GM18909 (cell line): ENCODE measurements around the gene AVL9.
"Not testable (repeated sequence)": the region's sequence is repeated elsewhere in the genome, so short reads cannot be mapped to it uniquely, and the experiment has no call there.

ENCODE experiments used
- ATAC-seq: cut with Tn5 transposase; IDR thresholded peaks from one replicate; pipeline ENCODE4 v1.9.1; 2021; ENCODE audit warnings: mild to moderate bottlenecking; ENCODE audit not compliant: unreplicated experiment, poor library complexity

AVL9 gene

GRCh38 chr7:32583791-32584190 is 88.5 kb downstream of the AVL9 start:
- no peak for ATAC-seq

DNA sequence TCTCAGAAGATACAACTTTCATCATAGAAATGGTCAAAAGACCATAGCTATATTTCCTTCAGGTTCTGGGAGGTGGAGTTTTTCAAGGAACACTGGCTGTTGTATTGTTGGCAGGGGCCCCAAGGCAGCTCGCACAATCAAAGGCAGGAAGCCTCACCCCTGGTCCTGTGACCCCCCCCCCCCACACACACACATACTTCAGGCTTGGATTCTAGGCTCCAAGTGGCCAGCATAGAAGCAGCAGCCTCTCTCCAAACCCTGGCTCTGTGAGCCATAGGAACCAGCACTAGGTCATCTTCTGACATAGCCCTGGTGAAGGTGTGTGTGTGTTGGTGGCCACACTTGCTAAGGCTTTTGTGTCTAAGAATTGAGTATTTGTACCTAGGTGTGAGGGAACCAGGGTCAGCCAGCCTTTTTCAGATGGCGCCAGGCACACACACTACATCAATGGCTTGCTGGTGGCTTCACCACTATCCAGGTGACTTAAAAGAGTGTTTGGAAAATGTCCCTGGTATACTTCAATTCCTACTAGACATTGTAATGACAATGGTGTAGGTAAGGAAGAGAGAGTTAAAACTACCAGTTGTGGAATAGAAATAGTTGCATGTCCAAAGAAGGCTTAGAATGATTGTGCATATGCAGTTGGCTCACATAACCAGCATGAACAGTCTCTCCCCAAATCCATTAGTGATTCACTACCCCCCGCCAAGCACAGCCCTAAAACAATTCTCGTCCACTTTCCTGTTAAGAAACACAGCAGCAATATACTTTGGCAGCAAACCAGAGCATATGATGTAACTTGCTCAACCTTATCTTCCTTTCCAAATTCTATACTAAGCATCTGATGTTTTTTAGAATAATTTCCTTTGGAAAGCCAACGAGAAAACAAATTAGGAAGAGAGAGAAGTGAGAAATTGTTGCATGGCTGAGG is 91.3 kb downstream of the AVL9 start:
- no peak for ATAC-seq

DNA sequence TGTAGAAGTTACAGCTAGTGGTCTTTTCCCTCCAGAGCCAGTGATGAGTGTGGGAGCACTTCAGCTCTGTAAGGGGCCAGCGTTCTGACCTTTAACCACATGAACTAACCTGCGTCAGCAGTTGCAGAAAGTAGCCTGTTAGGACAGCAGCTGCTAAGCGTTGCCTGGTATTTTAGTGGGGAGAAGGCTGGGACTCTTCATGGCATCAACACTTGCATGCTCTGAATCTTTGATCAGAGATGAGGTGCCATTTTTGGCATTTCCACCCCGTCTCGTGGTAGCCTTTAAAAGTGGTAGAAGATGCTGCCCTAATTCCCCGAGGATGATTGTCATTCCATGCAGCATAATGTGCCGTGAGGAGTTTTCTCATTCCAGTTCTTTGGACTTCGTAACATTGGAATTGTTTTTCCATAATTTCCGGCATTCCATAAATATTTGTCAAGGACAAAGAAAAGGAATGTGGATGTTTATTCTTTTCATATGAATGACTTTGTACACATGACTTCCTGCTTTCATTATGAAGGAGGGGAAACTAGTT is 92.2 kb downstream of the AVL9 start:
- no peak for ATAC-seq

DNA sequence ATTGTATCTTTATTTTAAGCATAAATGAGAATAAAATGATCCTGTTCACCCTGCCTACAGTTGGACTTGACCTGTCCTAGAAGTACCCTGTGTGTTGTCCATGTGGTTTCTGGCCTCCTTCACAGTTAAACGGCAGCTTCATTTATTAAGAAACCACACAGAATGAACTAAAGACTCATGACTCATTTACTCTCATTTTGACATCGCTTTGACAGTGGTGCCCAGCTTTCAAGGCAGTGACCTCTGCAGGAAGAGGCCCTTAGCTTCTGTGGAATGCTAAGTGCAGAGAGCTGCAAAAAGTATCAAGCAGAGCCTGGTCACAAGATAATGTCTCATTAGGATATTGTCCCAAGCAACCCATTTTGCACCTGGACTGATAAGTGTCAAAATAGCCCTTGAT is 93.4 kb downstream of the AVL9 start:
- ATAC-seq, result peak; percentile 64

DNA sequence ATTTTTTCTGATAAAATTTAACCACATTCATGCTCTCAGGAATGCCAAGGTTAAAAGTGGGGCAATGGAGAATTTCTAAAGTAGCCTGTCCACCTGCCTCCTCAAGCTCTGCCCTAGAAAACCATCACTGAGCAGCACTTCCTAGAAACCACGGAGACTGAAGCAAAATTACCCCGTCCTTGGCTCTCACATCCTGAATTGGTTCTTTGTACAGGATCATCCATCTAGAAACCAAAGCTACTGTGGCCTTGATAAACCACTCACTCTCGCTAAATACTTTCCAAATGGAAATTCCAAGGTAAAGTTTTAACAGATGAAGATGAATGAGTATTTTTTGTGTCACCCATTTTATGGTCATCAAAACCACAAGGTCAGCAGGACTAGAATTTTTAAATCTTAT is 96.6 kb downstream of the AVL9 start:
- ATAC-seq, result no peak

DNA sequence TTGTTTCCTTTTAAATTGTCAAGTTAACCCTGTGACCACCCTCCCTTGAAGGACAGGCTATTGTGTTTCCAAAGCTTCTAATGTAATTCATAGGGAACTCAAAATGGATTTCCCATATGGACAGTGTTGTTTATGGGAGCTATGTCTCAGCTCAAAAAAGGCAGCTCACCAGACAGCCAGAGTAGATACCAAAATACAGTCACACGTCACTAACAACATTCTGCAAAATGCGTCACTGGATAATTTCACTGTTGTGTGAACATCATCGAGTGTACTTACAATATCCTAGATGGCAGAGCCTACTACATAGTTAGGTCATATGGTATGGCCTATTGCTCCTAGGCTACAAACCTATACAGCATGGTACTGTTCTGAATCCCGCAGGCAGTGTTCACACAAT is 97.4 kb downstream of the AVL9 start:
- no peak for ATAC-seq

DNA sequence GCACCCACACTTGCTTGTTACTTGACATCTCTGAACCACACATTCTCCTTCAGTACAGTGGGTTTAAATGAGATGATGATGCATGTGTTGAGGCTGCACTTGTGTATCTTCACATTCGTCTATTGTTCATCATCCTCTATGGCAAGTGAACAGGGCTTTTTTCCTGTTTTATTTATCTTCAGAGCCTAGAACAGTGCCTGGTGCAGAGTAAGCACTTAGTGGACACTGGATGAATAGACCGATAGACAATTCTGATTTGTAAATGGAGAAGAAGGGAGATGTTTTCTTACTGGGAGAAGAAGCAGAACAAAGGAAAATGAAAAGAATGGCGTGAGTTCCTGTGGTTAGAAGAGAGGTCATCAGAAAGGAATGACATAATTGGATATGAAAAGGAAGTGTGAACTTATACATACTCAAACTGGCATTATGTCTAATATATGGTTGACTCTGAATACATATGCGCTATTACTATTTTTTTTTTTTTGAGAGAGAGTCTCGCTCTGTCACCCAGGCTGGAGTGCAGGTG is 99.7 kb downstream of the AVL9 start:
- ATAC-seq, result no peak

DNA sequence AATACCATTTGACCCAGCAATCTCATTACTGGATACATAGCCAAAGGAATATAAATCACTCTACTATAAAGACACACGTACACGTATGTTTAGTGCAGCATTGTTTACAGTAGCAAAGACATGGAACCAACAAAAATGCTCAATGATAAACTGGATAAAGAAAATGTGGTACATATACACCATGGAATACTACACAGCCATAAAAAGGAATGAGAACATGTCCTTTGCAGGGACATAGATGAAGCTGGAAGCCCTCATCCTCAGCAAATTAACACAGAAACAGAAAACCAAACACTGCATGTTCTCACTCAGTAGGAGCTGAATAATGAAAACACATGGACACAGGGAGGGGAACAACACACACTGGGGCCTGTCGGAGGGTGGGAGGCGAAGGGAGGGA is 105.9 kb downstream of the AVL9 start:
- ATAC-seq, result not testable (repeated sequence)

- ATAC-seq, result no peak
Observed at GRCh38 chr7:32602470-32602869, 107.2 kb downstream of the AVL9 start.

- ATAC-seq, result not testable (repeated sequence)
Observed at GRCh38 chr7:32603492-32603891, 108.2 kb downstream of the AVL9 start.

- not testable (repeated sequence) for ATAC-seq
Observed at GRCh38 chr7:32604047-32604446, 108.8 kb downstream of the AVL9 start.

DNA sequence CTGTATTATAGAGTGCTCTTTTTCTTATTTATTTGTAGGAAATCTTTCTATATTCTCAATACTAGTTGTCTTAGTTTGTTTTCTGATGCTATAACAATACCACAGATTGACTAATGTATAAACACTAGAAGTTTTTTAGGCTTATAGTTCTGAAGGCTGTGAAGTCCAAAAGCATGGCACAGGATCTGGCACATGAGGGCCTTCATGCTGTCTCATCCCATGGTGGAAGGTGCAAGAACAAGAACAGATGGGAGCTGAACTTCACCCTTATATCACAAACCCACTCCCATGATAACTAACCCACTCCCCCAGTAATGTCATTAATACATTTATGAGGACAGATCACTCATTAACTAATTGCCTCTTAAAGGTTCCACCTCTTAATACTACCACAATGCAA is 109.7 kb downstream of the AVL9 start:
- no peak for ATAC-seq

- ATAC-seq, result no peak
Observed at GRCh38 chr7:32609463-32609862, 114.2 kb downstream of the AVL9 start.

DNA sequence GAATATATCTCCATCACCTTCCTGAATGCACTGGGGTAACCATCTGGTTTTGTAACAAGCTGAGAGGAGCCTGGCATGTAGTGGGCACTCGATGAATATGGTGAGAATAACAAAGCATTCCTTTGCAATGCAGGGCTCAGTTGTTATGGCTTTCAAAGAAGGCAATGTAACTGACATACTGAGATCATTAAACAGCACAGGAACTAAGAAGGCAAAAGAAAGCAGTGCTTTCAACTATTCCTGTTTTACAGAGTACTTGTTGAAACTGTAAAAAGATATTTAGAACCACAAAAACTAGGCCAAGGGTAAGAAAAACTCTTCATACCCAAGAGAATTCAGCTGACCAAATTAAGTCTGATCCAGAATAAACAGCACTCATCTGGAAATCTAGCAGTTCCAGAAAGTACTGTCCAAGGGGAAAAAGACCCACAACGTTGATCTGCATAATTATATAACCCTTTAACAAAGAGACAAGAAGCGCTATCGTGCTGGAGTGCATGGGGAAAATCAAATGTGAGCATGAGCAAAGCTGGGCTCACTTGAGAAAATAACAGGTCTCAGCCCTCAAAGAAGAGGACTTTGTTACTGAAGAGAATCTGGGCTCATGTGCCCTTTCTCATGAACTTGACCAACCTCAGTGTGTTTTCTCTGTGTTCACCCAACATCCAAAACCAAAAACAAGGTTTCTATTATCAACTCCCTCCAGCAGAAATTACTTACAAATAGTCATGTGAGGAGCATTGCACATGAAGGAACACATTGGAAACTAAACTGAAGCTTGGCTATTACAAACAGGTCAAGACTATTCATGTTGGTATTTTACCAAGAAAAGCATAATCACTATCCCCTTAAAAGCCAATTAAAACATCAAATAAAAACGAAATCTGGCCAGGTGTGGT is 116.2 kb downstream of the AVL9 start:
- no peak for ATAC-seq

GRCh38 chr7:32616625-32617024 is 121.3 kb downstream of the AVL9 start:
- ATAC-seq, result no peak

DNA sequence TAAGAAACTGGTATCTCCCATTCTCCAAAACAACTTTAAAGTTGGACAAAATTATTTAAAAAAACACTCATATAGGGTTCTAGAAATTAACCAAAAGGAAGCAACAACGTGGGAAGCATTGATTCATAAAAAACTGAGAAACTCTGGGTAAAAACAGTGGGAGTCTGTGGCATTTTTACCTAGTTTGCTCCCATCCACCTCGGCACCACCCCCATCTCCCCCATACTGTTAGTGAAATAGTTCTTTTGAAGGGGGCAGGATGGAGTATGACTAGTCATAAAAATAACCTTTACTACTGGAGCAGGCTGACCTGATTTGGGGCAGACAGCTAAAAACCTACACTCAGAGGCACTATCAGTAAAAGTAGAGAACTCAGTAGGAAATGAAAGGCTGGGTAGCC is 123.2 kb downstream of the AVL9 start:
- no peak for ATAC-seq

- ATAC-seq, result no peak
Observed at GRCh38 chr7:32618987-32619386, 123.7 kb downstream of the AVL9 start.

DNA sequence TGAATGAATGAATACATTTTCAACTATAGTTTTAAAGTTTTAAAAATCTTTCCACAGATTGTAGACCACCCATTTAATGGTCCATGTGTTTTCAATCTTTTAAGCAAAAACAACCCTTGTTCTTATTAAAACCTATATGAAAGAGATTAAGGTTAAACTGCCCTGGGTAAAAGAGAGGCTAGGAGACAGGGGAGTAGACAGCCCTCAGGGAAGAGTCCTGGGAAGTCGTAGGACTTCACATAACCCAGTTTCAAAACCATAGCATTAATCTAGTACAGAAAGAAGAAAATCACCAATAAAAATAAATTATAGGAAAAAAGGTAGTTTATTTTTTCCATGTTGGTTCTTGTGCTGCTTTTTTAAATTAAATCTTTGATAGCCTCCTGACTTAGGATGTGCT is 124.1 kb downstream of the AVL9 start:
- ATAC-seq, result not testable (repeated sequence)

GRCh38 chr7:32631021-32631420 is 135.7 kb downstream of the AVL9 start:
- no peak for ATAC-seq

DNA sequence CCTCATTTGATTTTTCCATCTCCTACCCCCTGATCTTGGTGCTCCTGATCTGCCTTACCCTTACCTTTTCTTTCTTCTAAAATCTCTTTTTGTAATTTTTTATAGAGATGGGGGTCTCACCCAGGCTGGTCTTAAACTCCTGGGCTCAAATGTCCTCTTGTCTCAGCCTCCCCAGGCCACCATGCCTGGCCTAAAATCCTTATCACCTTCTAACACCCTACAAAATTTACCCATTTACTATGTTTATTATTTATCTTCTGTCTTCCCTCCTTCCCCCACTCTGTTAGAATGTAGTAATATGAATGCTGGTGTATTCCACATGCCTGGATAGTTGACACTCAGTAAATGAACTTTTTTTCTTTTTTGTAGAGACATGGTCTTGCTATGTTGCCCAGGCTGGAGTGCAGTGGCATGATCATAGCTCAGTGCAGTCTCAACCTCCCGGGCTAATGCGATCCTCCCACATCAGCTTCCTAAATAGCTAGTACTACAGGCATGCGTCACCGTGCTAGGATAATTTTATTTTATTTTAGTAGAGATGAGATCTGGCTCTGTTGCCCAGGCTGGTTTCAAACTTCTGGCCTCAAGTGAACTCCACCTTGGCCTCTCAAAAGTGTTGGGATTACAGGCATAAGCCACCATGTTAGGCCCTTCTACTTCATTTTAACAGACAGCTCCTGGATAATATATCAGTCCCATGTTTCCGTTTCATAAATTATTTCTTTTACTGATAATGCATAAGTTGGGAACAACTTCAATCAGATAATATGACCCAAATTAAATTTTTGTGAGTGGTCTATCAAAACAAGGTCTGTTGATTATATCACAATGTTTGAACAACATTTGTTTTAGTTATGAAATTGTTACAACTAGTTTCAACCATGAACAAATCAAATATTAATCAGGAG is 136.6 kb downstream of the AVL9 start:
- ATAC-seq, result not testable (repeated sequence)
